Type B pancreatic cell (in vitro differentiated cells): ENCODE measurements around the gene SUSD1. TPM values are rescaled to one million over a fixed set of nuclear protein-coding genes. Genes with fewer than 3 reads are reported as not detected.

Experiments
- DNase-seq: peaks from one replicate; pipeline ENCODE4 v3.0.0; 2021; ENCODE audit warnings: mixed read lengths; ENCODE audit not compliant: unreplicated experiment; ENCODE audit errors: extremely low spot score
- H3K27ac Mint-ChIP-seq: 2 replicates; pipeline ENCODE4 v1.8.0; 2021; ENCODE audit warnings: mild to moderate bottlenecking, mixed read lengths
- H3K27me3 Mint-ChIP-seq: 2 replicates; pipeline ENCODE4 v1.8.0; 2021; ENCODE audit warnings: mixed read lengths
- H3K36me3 Mint-ChIP-seq: 2 replicates; pipeline ENCODE4 v1.8.0; 2021; ENCODE audit warnings: mixed read lengths
- H3K4me1 Mint-ChIP-seq: one replicate; pipeline ENCODE4 v1.8.0; 2021; ENCODE audit warnings: mixed read lengths; ENCODE audit not compliant: unreplicated experiment
- H3K4me3 Mint-ChIP-seq: 2 replicates; pipeline ENCODE4 v1.8.0; 2021; ENCODE audit warnings: mild to moderate bottlenecking, mixed read lengths
- H3K9me3 Mint-ChIP-seq: 2 replicates; pipeline ENCODE4 v1.8.0; 2021; ENCODE audit warnings: mixed read lengths
- CTCF ChIP-seq: fragments of 200-600 bp; sonication (generic); conservative IDR thresholded peaks from 2 replicates; pipeline ENCODE4 v1.5.0; 2021; ENCODE audit warnings: antibody characterized with exemption, mild to moderate bottlenecking
- total RNA-seq: library from RNA; stranded (reverse); gene quantifications from 2 replicates; pipeline ENCODE4 v1.2.1, GENCODE V29; 2021; ENCODE audit warnings: low replicate concordance

SUSD1 gene
- total RNA-seq, 1 donor from 2014 or later = 16.3 TPM

GRCh38 chr9:112188884-112189283, 13.8 kb upstream of the SUSD1 start:
- Mint-ChIP-seq H3K36me3 (peaks cover 6% of the 10 kb centered on the region), H3K27me3 (no peaks in the 10 kb centered on the region), H3K27ac (no peak overlapping the region), H3K4me1 (peaks cover 5% of the 10 kb centered on the region), H3K9me3 (peaks cover 5% of the 10 kb centered on the region), H3K4me3 (no peak overlapping the region)
- DNase-seq = no peak
- no peak for TF ChIP-seq CTCF

GRCh38 chr9:112187404-112187803, 12.3 kb upstream of the SUSD1 start:
- Mint-ChIP-seq H3K27ac (peak overlapping the region; percentile 48), H3K9me3 (peaks cover 5% of the 10 kb centered on the region), H3K36me3 (peaks cover 6% of the 10 kb centered on the region), H3K27me3 (no peaks in the 10 kb centered on the region), H3K4me1 (peaks cover 5% of the 10 kb centered on the region), H3K4me3 (no peak overlapping the region)
- TF ChIP-seq CTCF = no peak
- DNase-seq = no peak

- no peak overlapping the region for H3K4me3 Mint-ChIP-seq
- H3K4me1 Mint-ChIP-seq = peaks cover 5% of the 10 kb centered on the region
- peaks cover 6% of the 10 kb centered on the region for H3K36me3 Mint-ChIP-seq
- no peak for TF ChIP-seq CTCF
- DNase-seq = no peak
- H3K27me3 Mint-ChIP-seq = no peaks in the 10 kb centered on the region
- no peak overlapping the region for H3K27ac Mint-ChIP-seq
- H3K9me3 Mint-ChIP-seq = peaks cover 5% of the 10 kb centered on the region
These were observed 11.6 kb upstream of the SUSD1 start for GRCh38 chr9:112186695-112187094.

GRCh38 chr9:112184946-112185345, 9.8 kb upstream of the SUSD1 start:
- H3K9me3 Mint-ChIP-seq = no peaks in the 10 kb centered on the region
- no peaks in the 10 kb centered on the region for H3K27me3 Mint-ChIP-seq
- H3K4me1 Mint-ChIP-seq = peaks cover 13% of the 10 kb centered on the region
- no peak overlapping the region for H3K27ac Mint-ChIP-seq
- H3K36me3 Mint-ChIP-seq = no peaks in the 10 kb centered on the region
- no peak for TF ChIP-seq CTCF
- no peak overlapping the region for H3K4me3 Mint-ChIP-seq
- DNase-seq = no peak

- no peak overlapping the region for H3K27ac Mint-ChIP-seq
- H3K27me3 Mint-ChIP-seq = no peaks in the 10 kb centered on the region
- no peaks in the 10 kb centered on the region for H3K36me3 Mint-ChIP-seq
- no peaks in the 10 kb centered on the region for H3K9me3 Mint-ChIP-seq
- no peak for TF ChIP-seq CTCF
- H3K4me1 Mint-ChIP-seq = peaks cover 13% of the 10 kb centered on the region
- no peak for DNase-seq
- no peak overlapping the region for H3K4me3 Mint-ChIP-seq
These were observed 9.1 kb upstream of the SUSD1 start for GRCh38 chr9:112184221-112184620.

GRCh38 chr9:112180387-112180881, 5.3 kb upstream of the SUSD1 start:
- DNase-seq = no peak
- no peak for TF ChIP-seq CTCF
- Mint-ChIP-seq H3K27ac (peak overlapping the region; percentile 44), H3K9me3 (no peaks in the 10 kb centered on the region), H3K4me1 (peaks cover 15% of the 10 kb centered on the region), H3K36me3 (no peaks in the 10 kb centered on the region), H3K4me3 (no peak overlapping the region), H3K27me3 (peaks cover 17% of the 10 kb centered on the region)
